ENCODE measurements around the gene PALLD. TPM values are rescaled to one million over a fixed set of nuclear protein-coding genes. Genes with fewer than 3 reads are reported as not detected.
"Not testable (repeated sequence)": the region's sequence is repeated elsewhere in the genome, so short reads cannot be mapped to it uniquely, and the experiment has no call there.

The PALLD gene
- total RNA-seq, 8 experiments from 2014 or later: 15.5 to 50.3 (median 24.3) TPM

- H3K4me1 ChIP-seq (replicated peaks in 1 of 2): no peaks in the 10 kb centered on the region
- 0 to 93% (median 53%) methylated on average over 1 to 4 of the region's 5 CpGs for WGBS, 10 experiments
- H3K27ac ChIP-seq: no peak overlapping the region
- peak in 3 of 8 experiments; percentile 79 to 100 (median 83) for ATAC-seq (replicated peaks in 6 of 8)
- H3K4me3 ChIP-seq: no peak overlapping the region
- in situ Hi-C loops (cut with MboI; ENCODE audit: low pct_unique_long_range_greater_than_20kb in 2 of 9, low sequenced_read_pairs in 9 of 9, unreplicated experiment in 9 of 9): loop anchor here in 3 of 9 experiments (25.0 kb wide), 2 partner anchors 112 to 187 kb away; no protein-coding TSS in a partner anchor
Measured at GRCh38 chr4:168724686-168725411, 228.0 kb downstream of the PALLD start.

- WGBS, 10 experiments: 92 to 100% (median 100%) methylated on average over 1 of the region's 1 CpG; no CpG with 5 or more reads in 1 of the 10 experiments
- Histone ChIP-seq H3K4me1 (replicated peaks in 1 of 2) (no peaks in the 10 kb centered on the region), H3K27ac (no peak overlapping the region), H3K4me3 (no peak overlapping the region)
- in situ Hi-C loops (cut with MboI; ENCODE audit: low pct_unique_long_range_greater_than_20kb in 2 of 9, low sequenced_read_pairs in 9 of 9, unreplicated experiment in 9 of 9): no loop called here
- no peak for ATAC-seq (replicated peaks in 6 of 8)
Measured at GRCh38 chr4:168725930-168726329, 229.1 kb downstream of the PALLD start.

GRCh38 chr4:168727181-168727580 lies 230.3 kb downstream of the PALLD start:
- H3K4me1 ChIP-seq (replicated peaks in 1 of 2); H3K4me3 ChIP-seq; in situ Hi-C loops (cut with MboI; ENCODE audit: low pct_unique_long_range_greater_than_20kb in 2 of 9, low sequenced_read_pairs in 9 of 9, unreplicated experiment in 9 of 9); ATAC-seq (replicated peaks in 6 of 8); H3K27ac ChIP-seq: not testable (repeated sequence)

GRCh38 chr4:168731006-168731636 lies 234.3 kb downstream of the PALLD start:
- in situ Hi-C loops (cut with MboI; ENCODE audit: low pct_unique_long_range_greater_than_20kb in 2 of 9, low sequenced_read_pairs in 9 of 9, unreplicated experiment in 9 of 9): no loop called here
- no peak overlapping the region for H3K4me3 ChIP-seq
- H3K4me1 ChIP-seq (replicated peaks in 1 of 2): peaks cover 0 to 11% of the 10 kb centered on the region in 2 donors
- no peak for ATAC-seq (replicated peaks in 6 of 8)
- no peak overlapping the region for H3K27ac ChIP-seq
- WGBS, 10 experiments: 50 to 92% (median 82%) methylated on average over 2 to 6 of the region's 6 CpGs; no CpG with 5 or more reads in 1 of the 10 experiments

- in situ Hi-C loops (cut with MboI; ENCODE audit: low pct_unique_long_range_greater_than_20kb in 2 of 9, low sequenced_read_pairs in 9 of 9, unreplicated experiment in 9 of 9): no loop called here
- 80 to 100% (median 92%) methylated on average over 1 to 6 of the region's 6 CpGs for WGBS, 10 experiments
- Histone ChIP-seq H3K4me3 (no peak overlapping the region), H3K4me1 (replicated peaks in 1 of 2) (peaks cover 0 to 18% of the 10 kb centered on the region in 2 donors), H3K27ac (no peak overlapping the region)
- no peak for ATAC-seq (replicated peaks in 6 of 8)
Measured at GRCh38 chr4:168731706-168732414, 235.0 kb downstream of the PALLD start.

- in situ Hi-C loops (cut with MboI; ENCODE audit: low pct_unique_long_range_greater_than_20kb in 2 of 9, low sequenced_read_pairs in 9 of 9, unreplicated experiment in 9 of 9): no loop called here
- Histone ChIP-seq H3K27ac (no peak overlapping the region), H3K4me1 (replicated peaks in 1 of 2) (peaks cover 0 to 25% of the 10 kb centered on the region in 2 donors), H3K4me3 (no peak overlapping the region)
- no peak for ATAC-seq (replicated peaks in 6 of 8)
- WGBS, 10 experiments: 91 to 100% (median 100%) methylated on average over 1 to 2 of the region's 2 CpGs; no CpG with 5 or more reads in 1 of the 10 experiments
Measured at GRCh38 chr4:168732714-168733113, 235.9 kb downstream of the PALLD start.

GRCh38 chr4:168734703-168735678 lies 238.1 kb downstream of the PALLD start:
- peaks cover 0 to 30% of the 10 kb centered on the region in 2 donors for H3K4me1 ChIP-seq (replicated peaks in 1 of 2)
- no peak overlapping the region for H3K4me3 ChIP-seq
- no peak overlapping the region for H3K27ac ChIP-seq
- ATAC-seq (replicated peaks in 6 of 8): no peak
- 40 to 87% (median 76%) methylated on average over 1 to 10 of the region's 11 CpGs for WGBS, 10 experiments
- in situ Hi-C loops (cut with MboI; ENCODE audit: low pct_unique_long_range_greater_than_20kb in 2 of 9, low sequenced_read_pairs in 9 of 9, unreplicated experiment in 9 of 9): no loop called here

- ATAC-seq (replicated peaks in 6 of 8): no peak
- H3K4me3 ChIP-seq: no peak overlapping the region
- in situ Hi-C loops (cut with MboI; ENCODE audit: low pct_unique_long_range_greater_than_20kb in 2 of 9, low sequenced_read_pairs in 9 of 9, unreplicated experiment in 9 of 9): no loop called here
- no peak overlapping the region for H3K27ac ChIP-seq
- peaks cover 0 to 30% of the 10 kb centered on the region in 2 donors for H3K4me1 ChIP-seq (replicated peaks in 1 of 2)
- whole genome bisulfite sequencing, 10 experiments: 45 to 93% (median 64%) methylated on average over 2 to 3 of the region's 3 CpGs
Measured at GRCh38 chr4:168735735-168736134, 238.9 kb downstream of the PALLD start.

- ATAC-seq (replicated peaks in 6 of 8): peak in 5 of 8 experiments; percentile 17 to 77 (median 51)
- in situ Hi-C loops (cut with MboI; ENCODE audit: low pct_unique_long_range_greater_than_20kb in 2 of 9, low sequenced_read_pairs in 9 of 9, unreplicated experiment in 9 of 9): no loop called here
Measured at GRCh38 chr4:168736860-168737805, 240.3 kb downstream of the PALLD start.

GRCh38 chr4:168737806-168738172 lies 240.9 kb downstream of the PALLD start:
- H3K4me3 ChIP-seq: no peak overlapping the region
- H3K4me1 ChIP-seq (replicated peaks in 1 of 2): peaks cover 0 to 30% of the 10 kb centered on the region in 2 donors
- WGBS, 10 experiments: 63 to 100% (median 91%) methylated on average over 2 to 4 of the region's 4 CpGs; no CpG with 5 or more reads in 5 of the 10 experiments
- H3K27ac ChIP-seq: no peak overlapping the region
- peak in 1 of 8 experiments; percentile 54 for ATAC-seq (replicated peaks in 6 of 8)
- in situ Hi-C loops (cut with MboI; ENCODE audit: low pct_unique_long_range_greater_than_20kb in 2 of 9, low sequenced_read_pairs in 9 of 9, unreplicated experiment in 9 of 9): no loop called here

More at GRCh38 chr4:168736860-168737805, 240.3 kb downstream of the PALLD start:
- 0 to 54% (median 34%) methylated on average over 1 to 7 of the region's 7 CpGs for WGBS, 10 experiments
- H3K27ac ChIP-seq: no peak overlapping the region
- no peak overlapping the region for H3K4me3 ChIP-seq
- peaks cover 0 to 30% of the 10 kb centered on the region in 2 donors for H3K4me1 ChIP-seq (replicated peaks in 1 of 2)

GRCh38 chr4:168739886-168740285 lies 243.0 kb downstream of the PALLD start:
- Histone ChIP-seq H3K27ac (no peak overlapping the region), H3K4me3 (no peak overlapping the region), H3K4me1 (replicated peaks in 1 of 2) (peaks cover 0 to 30% of the 10 kb centered on the region in 2 donors)
- in situ Hi-C loops (cut with MboI; ENCODE audit: low pct_unique_long_range_greater_than_20kb in 2 of 9, low sequenced_read_pairs in 9 of 9, unreplicated experiment in 9 of 9): no loop called here
- ATAC-seq (replicated peaks in 6 of 8): no peak
- WGBS, 10 experiments: 15 to 100% (median 56%) methylated on average over 1 to 2 of the region's 2 CpGs; no CpG with 5 or more reads in 2 of the 10 experiments
